ENCODE results near the gene VSTM5.
"Not testable (repeated sequence)": the region's sequence is repeated elsewhere in the genome, so short reads cannot be mapped to it uniquely, and the experiment has no call there.

Gene VSTM5

DNA sequence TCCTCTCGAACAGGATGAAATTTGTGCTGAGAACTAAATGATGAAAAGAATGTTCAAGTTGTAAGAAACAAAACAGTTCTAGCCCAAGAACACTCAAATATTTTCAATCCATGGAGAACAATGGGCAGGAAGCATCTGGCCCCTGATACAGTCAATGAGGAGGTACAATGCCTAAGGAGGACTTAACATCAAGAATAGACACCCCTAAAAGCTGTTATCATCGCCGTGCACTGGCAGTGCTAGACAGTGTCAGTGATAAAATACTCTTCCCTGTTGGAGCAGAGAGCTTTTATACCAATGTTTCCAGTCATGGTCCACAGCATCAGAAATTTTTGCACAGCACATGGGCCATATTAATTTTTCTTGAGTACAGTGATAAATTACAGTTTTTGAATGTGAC is 20.2 kb upstream of the VSTM5 start:
- TF ChIP-seq, protein P1, sequence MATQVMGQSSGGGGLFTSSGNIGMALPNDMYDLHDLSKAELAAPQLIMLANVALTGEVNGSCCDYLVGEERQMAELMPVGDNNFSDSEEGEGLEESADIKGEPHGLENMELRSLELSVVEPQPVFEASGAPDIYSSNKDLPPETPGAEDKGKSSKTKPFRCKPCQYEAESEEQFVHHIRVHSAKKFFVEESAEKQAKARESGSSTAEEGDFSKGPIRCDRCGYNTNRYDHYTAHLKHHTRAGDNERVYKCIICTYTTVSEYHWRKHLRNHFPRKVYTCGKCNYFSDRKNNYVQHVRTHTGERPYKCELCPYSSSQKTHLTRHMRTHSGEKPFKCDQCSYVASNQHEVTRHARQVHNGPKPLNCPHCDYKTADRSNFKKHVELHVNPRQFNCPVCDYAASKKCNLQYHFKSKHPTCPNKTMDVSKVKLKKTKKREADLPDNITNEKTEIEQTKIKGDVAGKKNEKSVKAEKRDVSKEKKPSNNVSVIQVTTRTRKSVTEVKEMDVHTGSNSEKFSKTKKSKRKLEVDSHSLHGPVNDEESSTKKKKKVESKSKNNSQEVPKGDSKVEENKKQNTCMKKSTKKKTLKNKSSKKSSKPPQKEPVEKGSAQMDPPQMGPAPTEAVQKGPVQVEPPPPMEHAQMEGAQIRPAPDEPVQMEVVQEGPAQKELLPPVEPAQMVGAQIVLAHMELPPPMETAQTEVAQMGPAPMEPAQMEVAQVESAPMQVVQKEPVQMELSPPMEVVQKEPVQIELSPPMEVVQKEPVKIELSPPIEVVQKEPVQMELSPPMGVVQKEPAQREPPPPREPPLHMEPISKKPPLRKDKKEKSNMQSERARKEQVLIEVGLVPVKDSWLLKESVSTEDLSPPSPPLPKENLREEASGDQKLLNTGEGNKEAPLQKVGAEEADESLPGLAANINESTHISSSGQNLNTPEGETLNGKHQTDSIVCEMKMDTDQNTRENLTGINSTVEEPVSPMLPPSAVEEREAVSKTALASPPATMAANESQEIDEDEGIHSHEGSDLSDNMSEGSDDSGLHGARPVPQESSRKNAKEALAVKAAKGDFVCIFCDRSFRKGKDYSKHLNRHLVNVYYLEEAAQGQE (IDR thresholded peaks at IDR 0.05; ENCODE audit: insufficient replicate concordance, low read depth): no peak
- no peak for TF ChIP-seq SPI1 (IDR thresholded peaks at IDR 0.05; ENCODE audit: borderline replicate concordance, low read depth)
- TF ChIP-seq, protein P2, sequence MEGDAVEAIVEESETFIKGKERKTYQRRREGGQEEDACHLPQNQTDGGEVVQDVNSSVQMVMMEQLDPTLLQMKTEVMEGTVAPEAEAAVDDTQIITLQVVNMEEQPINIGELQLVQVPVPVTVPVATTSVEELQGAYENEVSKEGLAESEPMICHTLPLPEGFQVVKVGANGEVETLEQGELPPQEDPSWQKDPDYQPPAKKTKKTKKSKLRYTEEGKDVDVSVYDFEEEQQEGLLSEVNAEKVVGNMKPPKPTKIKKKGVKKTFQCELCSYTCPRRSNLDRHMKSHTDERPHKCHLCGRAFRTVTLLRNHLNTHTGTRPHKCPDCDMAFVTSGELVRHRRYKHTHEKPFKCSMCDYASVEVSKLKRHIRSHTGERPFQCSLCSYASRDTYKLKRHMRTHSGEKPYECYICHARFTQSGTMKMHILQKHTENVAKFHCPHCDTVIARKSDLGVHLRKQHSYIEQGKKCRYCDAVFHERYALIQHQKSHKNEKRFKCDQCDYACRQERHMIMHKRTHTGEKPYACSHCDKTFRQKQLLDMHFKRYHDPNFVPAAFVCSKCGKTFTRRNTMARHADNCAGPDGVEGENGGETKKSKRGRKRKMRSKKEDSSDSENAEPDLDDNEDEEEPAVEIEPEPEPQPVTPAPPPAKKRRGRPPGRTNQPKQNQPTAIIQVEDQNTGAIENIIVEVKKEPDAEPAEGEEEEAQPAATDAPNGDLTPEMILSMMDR (IDR thresholded peaks at IDR 0.05; ENCODE audit: insufficient read depth, low read length): no peak
- TF ChIP-seq GABPA (IDR thresholded peaks at IDR 0.05; ENCODE audit: low read depth): no peak
- no peak for TF ChIP-seq POLR2AphosphoS5 (IDR thresholded peaks at IDR 0.05; ENCODE audit: low read depth)
- H3K27ac ChIP-seq (replicated peaks): no peak overlapping the region

DNA sequence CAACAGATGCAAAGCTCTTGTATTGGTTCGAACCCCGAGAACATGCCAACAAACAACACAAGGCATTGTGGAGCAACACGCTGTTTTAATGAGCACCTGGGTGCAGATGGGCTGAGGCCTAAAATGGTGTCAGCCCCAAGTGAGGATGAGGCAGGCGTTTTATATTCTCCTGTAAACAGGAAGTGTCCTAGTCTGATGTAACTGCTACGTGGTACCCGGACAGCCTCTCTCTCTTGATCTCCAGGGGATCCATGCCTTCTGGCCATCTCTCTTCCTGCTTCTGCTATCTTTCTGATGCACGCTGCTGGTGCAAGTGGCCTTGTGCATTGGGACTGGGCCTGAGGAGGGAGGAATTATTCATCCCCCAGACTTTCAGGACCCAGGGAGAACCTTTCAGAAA is 19.4 kb upstream of the VSTM5 start:
- peak; percentile 25; the same call in 1 of the 2 replicates for TF ChIP-seq SPI1 (IDR thresholded peaks at IDR 0.05; ENCODE audit: borderline replicate concordance, low read depth)
- no peak for TF ChIP-seq GABPA (IDR thresholded peaks at IDR 0.05; ENCODE audit: low read depth)
- no peak for DNase-seq (ENCODE audit: low read depth in 1 of 2, low spot score in 1 of 2)
- no peaks in the 10 kb centered on the region for H3K27me3 ChIP-seq (ENCODE audit: insufficient read depth, poor library complexity, severe bottlenecking)
- no peak overlapping the region for H3K4me3 ChIP-seq (replicated peaks; ENCODE audit: insufficient read depth, low read length)
- no peak overlapping the region for H3K27ac ChIP-seq (replicated peaks)

More for the DNA sequence above, 20.2 kb upstream of the VSTM5 start:
- Histone ChIP-seq H3K27me3 (ENCODE audit: insufficient read depth, poor library complexity, severe bottlenecking) (no peaks in the 10 kb centered on the region), H3K4me3 (replicated peaks; ENCODE audit: insufficient read depth, low read length) (no peak overlapping the region)
- DNase-seq (ENCODE audit: low read depth in 1 of 2, low spot score in 1 of 2): no peak

- not testable (repeated sequence) for H3K27me3 ChIP-seq (ENCODE audit: insufficient read depth, poor library complexity, severe bottlenecking); DNase-seq (ENCODE audit: low read depth in 1 of 2, low spot score in 1 of 2); H3K4me3 ChIP-seq (replicated peaks; ENCODE audit: insufficient read depth, low read length); H3K27ac ChIP-seq (replicated peaks)
Measured at GRCh38 chr11:93868404-93868803, 18.0 kb upstream of the VSTM5 start.

GRCh38 chr11:93861808-93862207 is 11.4 kb upstream of the VSTM5 start:
- DNase-seq (ENCODE audit: low read depth in 1 of 2, low spot score in 1 of 2): no peak
- no peak overlapping the region for H3K4me3 ChIP-seq (replicated peaks; ENCODE audit: insufficient read depth, low read length)
- no peak overlapping the region for H3K27ac ChIP-seq (replicated peaks)
- TF ChIP-seq, protein P1 (IDR thresholded peaks at IDR 0.05; ENCODE audit: insufficient replicate concordance, low read depth): no peak
- TF ChIP-seq POLR2AphosphoS5 (IDR thresholded peaks at IDR 0.05; ENCODE audit: low read depth): no peak
- TF ChIP-seq GABPA (IDR thresholded peaks at IDR 0.05; ENCODE audit: low read depth): no peak
- TF ChIP-seq, protein P2 (IDR thresholded peaks at IDR 0.05; ENCODE audit: insufficient read depth, low read length): no peak
- no peak for TF ChIP-seq SPI1 (IDR thresholded peaks at IDR 0.05; ENCODE audit: borderline replicate concordance, low read depth)
- H3K27me3 ChIP-seq (ENCODE audit: insufficient read depth, poor library complexity, severe bottlenecking): no peaks in the 10 kb centered on the region

DNA sequence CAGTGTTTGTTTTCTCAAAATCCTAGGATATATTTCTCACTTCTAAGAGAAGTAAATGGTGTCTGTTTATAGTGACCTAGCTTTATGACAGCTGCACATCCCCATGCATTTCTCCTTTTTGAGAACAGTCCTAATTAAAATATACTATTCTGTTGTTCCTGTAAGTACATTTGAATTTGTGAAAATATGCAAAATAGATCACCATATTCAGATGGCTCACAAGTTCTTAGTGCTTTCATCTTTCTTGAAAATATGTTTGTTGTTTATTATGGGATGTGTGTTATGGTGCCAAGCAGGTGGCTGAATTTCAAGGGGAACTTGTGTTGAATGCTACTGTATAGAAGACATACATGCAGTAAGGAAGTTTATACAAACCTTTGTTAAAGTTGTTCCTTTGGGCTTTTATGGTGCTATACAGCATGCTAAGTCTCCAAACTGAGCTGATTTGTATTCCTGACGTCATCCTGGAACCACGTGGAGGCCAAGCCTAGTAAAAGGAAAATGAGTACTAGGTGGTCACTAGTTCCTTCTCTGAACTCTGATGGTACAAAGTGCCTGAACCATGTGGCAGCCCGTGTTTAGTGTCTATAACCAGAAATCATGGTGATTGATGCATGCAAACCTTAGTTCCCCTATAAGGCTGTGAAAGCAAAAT is 7.8 kb upstream of the VSTM5 start:
- DNase-seq (ENCODE audit: low read depth in 1 of 2, low spot score in 1 of 2): no peak
- Histone ChIP-seq H3K27me3 (ENCODE audit: insufficient read depth, poor library complexity, severe bottlenecking) (peaks cover 4% of the 10 kb centered on the region), H3K4me3 (replicated peaks; ENCODE audit: insufficient read depth, low read length) (no peak overlapping the region), H3K27ac (replicated peaks) (no peak overlapping the region)
- no peak for TF ChIP-seq POLR2AphosphoS5 (IDR thresholded peaks at IDR 0.05; ENCODE audit: low read depth)
- TF ChIP-seq, protein P1 (IDR thresholded peaks at IDR 0.05; ENCODE audit: insufficient replicate concordance, low read depth): no peak
- TF ChIP-seq, protein P2 (IDR thresholded peaks at IDR 0.05; ENCODE audit: insufficient read depth, low read length): no peak
- TF ChIP-seq GABPA (IDR thresholded peaks at IDR 0.05; ENCODE audit: low read depth): no peak
- TF ChIP-seq SPI1 (IDR thresholded peaks at IDR 0.05; ENCODE audit: borderline replicate concordance, low read depth): no peak

Data from HL-60 (cell line).